ENCODE data around the gene NDUFAF4. TPM values are rescaled to one million over a fixed set of nuclear protein-coding genes. Genes with fewer than 3 reads are reported as not detected.

The NDUFAF4 gene
- 49.4 and 69.7 TPM in 2 replicates for total RNA-seq (2014; rRNA removed; shearing (Covaris generic))

GRCh38 chr6:96897396-96898240, at the start of gene NDUFAF4:
Gene NDUFAF4 (minus strand): TSS chr6:96897891. CDS start chr6:96897801, 90 bp downstream.
- DNase-seq = peak; percentile 95 to 96
- H3K4me3 ChIP-seq = peak within 1 kb of the TSS; percentile 86
- no peaks in the 10 kb centered on the region for H3K27me3 ChIP-seq
- 0 out of 2 replicates have a peak, but pooled peaks cover 3% of the 10 kb centered on the region for H3K4me1 ChIP-seq
- H3K36me3 ChIP-seq = peaks cover 24% of the 10 kb centered on the region
- H3K9me3 ChIP-seq (replicated peaks) = no peaks in the 10 kb centered on the region
- peak within 1 kb of the TSS; percentile 77 for H3K27ac ChIP-seq

GRCh38 chr6:96947055-96947454, 49.4 kb upstream of the NDUFAF4 start:
- no peaks in the 10 kb centered on the region for H3K27me3 ChIP-seq
- H3K27ac ChIP-seq = no peak overlapping the region
- H3K4me3 ChIP-seq = no peak overlapping the region
- no peaks in the 10 kb centered on the region for H3K9me3 ChIP-seq (replicated peaks)
- no peaks in the 10 kb centered on the region for H3K36me3 ChIP-seq
- no peaks in the 10 kb centered on the region for H3K4me1 ChIP-seq
- DNase-seq = no peak

- Histone ChIP-seq H3K4me3 (no peak overlapping the region), H3K27me3 (no peaks in the 10 kb centered on the region), H3K4me1 (no peaks in the 10 kb centered on the region), H3K27ac (no peak overlapping the region), H3K9me3 (replicated peaks) (no peaks in the 10 kb centered on the region), H3K36me3 (no peaks in the 10 kb centered on the region)
- DNase-seq = no peak
Measured at GRCh38 chr6:96943555-96944215, 46.0 kb upstream of the NDUFAF4 start.

- DNase-seq = no peak
- no peaks in the 10 kb centered on the region for H3K4me1 ChIP-seq
- no peaks in the 10 kb centered on the region for H3K36me3 ChIP-seq
- H3K27ac ChIP-seq = no peak overlapping the region
- H3K9me3 ChIP-seq (replicated peaks) = no peaks in the 10 kb centered on the region
- no peaks in the 10 kb centered on the region for H3K27me3 ChIP-seq
- H3K4me3 ChIP-seq = no peak overlapping the region
Measured at GRCh38 chr6:96942676-96943075, 45.0 kb upstream of the NDUFAF4 start.

GRCh38 chr6:96940322-96940721, 42.6 kb upstream of the NDUFAF4 start:
- no peaks in the 10 kb centered on the region for H3K36me3 ChIP-seq
- H3K27me3 ChIP-seq = no peaks in the 10 kb centered on the region
- no peaks in the 10 kb centered on the region for H3K4me1 ChIP-seq
- H3K27ac ChIP-seq = no peak overlapping the region
- H3K9me3 ChIP-seq (replicated peaks) = no peaks in the 10 kb centered on the region
- DNase-seq = no peak
- no peak overlapping the region for H3K4me3 ChIP-seq

- no peak for DNase-seq
- Histone ChIP-seq H3K36me3 (no peaks in the 10 kb centered on the region), H3K4me1 (no peaks in the 10 kb centered on the region), H3K27ac (no peak overlapping the region), H3K9me3 (replicated peaks) (no peaks in the 10 kb centered on the region), H3K27me3 (no peaks in the 10 kb centered on the region), H3K4me3 (no peak overlapping the region)
Measured at GRCh38 chr6:96939007-96939805, 41.5 kb upstream of the NDUFAF4 start.

GRCh38 chr6:96934087-96934486, 36.4 kb upstream of the NDUFAF4 start:
- Histone ChIP-seq H3K27me3 (no peaks in the 10 kb centered on the region), H3K9me3 (replicated peaks) (no peaks in the 10 kb centered on the region), H3K27ac (no peak overlapping the region), H3K4me3 (no peak overlapping the region), H3K36me3 (no peaks in the 10 kb centered on the region), H3K4me1 (no peaks in the 10 kb centered on the region)
- DNase-seq = no peak

GRCh38 chr6:96931198-96931597, 33.5 kb upstream of the NDUFAF4 start:
- H3K9me3 ChIP-seq (replicated peaks) = no peaks in the 10 kb centered on the region
- no peak overlapping the region for H3K27ac ChIP-seq
- H3K27me3 ChIP-seq = no peaks in the 10 kb centered on the region
- DNase-seq = no peak
- H3K36me3 ChIP-seq = no peaks in the 10 kb centered on the region
- no peak overlapping the region for H3K4me3 ChIP-seq
- H3K4me1 ChIP-seq = no peaks in the 10 kb centered on the region

GRCh38 chr6:96929741-96930140, 32.0 kb upstream of the NDUFAF4 start:
- no peaks in the 10 kb centered on the region for H3K4me1 ChIP-seq
- no peak for DNase-seq
- H3K36me3 ChIP-seq = no peaks in the 10 kb centered on the region
- H3K9me3 ChIP-seq (replicated peaks) = no peaks in the 10 kb centered on the region
- no peaks in the 10 kb centered on the region for H3K27me3 ChIP-seq
- H3K4me3 ChIP-seq = no peak overlapping the region
- no peak overlapping the region for H3K27ac ChIP-seq

GRCh38 chr6:96927660-96928059, 30.0 kb upstream of the NDUFAF4 start:
- Histone ChIP-seq H3K9me3 (replicated peaks) (no peaks in the 10 kb centered on the region), H3K4me1 (no peaks in the 10 kb centered on the region), H3K27ac (no peak overlapping the region), H3K36me3 (no peaks in the 10 kb centered on the region), H3K27me3 (no peaks in the 10 kb centered on the region; the same call in 1 of the 2 replicates), H3K4me3 (no peak overlapping the region)
- DNase-seq = no peak

GRCh38 chr6:96926425-96926824, 28.7 kb upstream of the NDUFAF4 start:
- Histone ChIP-seq H3K4me1 (no peaks in the 10 kb centered on the region), H3K27me3 (no peaks in the 10 kb centered on the region; the same call in 1 of the 2 replicates), H3K9me3 (replicated peaks) (no peaks in the 10 kb centered on the region), H3K27ac (no peak overlapping the region), H3K4me3 (no peak overlapping the region), H3K36me3 (no peaks in the 10 kb centered on the region)
- no peak for DNase-seq

GRCh38 chr6:96925290-96925687, 27.6 kb upstream of the NDUFAF4 start:
- Histone ChIP-seq H3K27ac (no peak overlapping the region), H3K4me1 (no peaks in the 10 kb centered on the region), H3K9me3 (replicated peaks) (no peaks in the 10 kb centered on the region), H3K36me3 (no peaks in the 10 kb centered on the region), H3K27me3 (no peaks in the 10 kb centered on the region; the same call in 1 of the 2 replicates), H3K4me3 (peak overlapping the region; percentile 72)
- DNase-seq = no peak

GRCh38 chr6:96923871-96924493, 26.3 kb upstream of the NDUFAF4 start:
- DNase-seq = no peak
- Histone ChIP-seq H3K27ac (no peak overlapping the region), H3K9me3 (replicated peaks) (no peaks in the 10 kb centered on the region), H3K36me3 (no peaks in the 10 kb centered on the region), H3K4me1 (no peaks in the 10 kb centered on the region), H3K27me3 (no peaks in the 10 kb centered on the region; the same call in 1 of the 2 replicates), H3K4me3 (peak overlapping the region; percentile 72)

GRCh38 chr6:96923400-96923799, 25.7 kb upstream of the NDUFAF4 start:
- H3K9me3 ChIP-seq (replicated peaks) = no peaks in the 10 kb centered on the region
- no peaks in the 10 kb centered on the region for H3K36me3 ChIP-seq
- H3K4me3 ChIP-seq = no peak overlapping the region
- no peak for DNase-seq
- no peaks in the 10 kb centered on the region; the same call in 1 of the 2 replicates for H3K27me3 ChIP-seq
- no peaks in the 10 kb centered on the region for H3K4me1 ChIP-seq
- H3K27ac ChIP-seq = no peak overlapping the region

Measured in SJCRH30 (cell line).